SJSA1 (cell line): ENCODE data around the gene MASP1. TPM values are rescaled to one million over a fixed set of nuclear protein-coding genes. Genes with fewer than 3 reads are reported as not detected.
A peak's percentile ranks its signal among the peaks of the same experiment; 100 is the strongest.
"Not testable (repeated sequence)": the region's sequence is repeated elsewhere in the genome, so short reads cannot be mapped to it uniquely, and the experiment has no call there.

ENCODE experiments used
- DNase-seq, 2 experiments: peaks; one replicate each; pipeline ENCODE4 v3.0.0-alpha.2; 2015 to 2020; ENCODE audit warnings: low spot score in 2 of 2, low read depth in 1 of 2
- H3K27ac ChIP-seq: fragments of 250-450 bp; sonication (Bioruptor Pico); 2 replicates; pipeline ENCODE4 v1.5.1; 2020; ENCODE audit warnings: mild to moderate bottlenecking, moderate library complexity
- H3K27me3 ChIP-seq: fragments of 250-450 bp; sonication (Bioruptor Pico); replicated peaks from 2 replicates; pipeline ENCODE4 v1.5.1; 2020; ENCODE audit warnings: mild to moderate bottlenecking, moderate library complexity
- H3K36me3 ChIP-seq: fragments of 250-450 bp; sonication (Bioruptor Pico); 2 replicates; pipeline ENCODE4 v1.5.1; 2020; ENCODE audit warnings: mild to moderate bottlenecking
- H3K4me1 ChIP-seq: fragments of 250-450 bp; sonication (Bioruptor Pico); replicated peaks from 2 replicates; pipeline ENCODE4 v1.6.1; 2021; ENCODE audit warnings: mild to moderate bottlenecking
- H3K4me3 ChIP-seq: fragments of 250-450 bp; sonication (Bioruptor Pico); 2 replicates; pipeline ENCODE4 v1.5.1; 2020; ENCODE audit warnings: mild to moderate bottlenecking
- H3K9me3 ChIP-seq: fragments of 250-450 bp; sonication (Bioruptor Pico); replicated peaks from 2 replicates; pipeline ENCODE4 v1.5.1; 2020; ENCODE audit warnings: mild to moderate bottlenecking
- total RNA-seq: library from RNA; depleted of rRNA; stranded (reverse); fragments of >200 nt; shearing (Covaris generic); gene quantifications from 2 replicates; pipeline ENCODE4 v1.2.3, GENCODE V29; 2014

Gene MASP1
- total RNA-seq, 1 experiment from 2014 or later, result 2.3 TPM

GRCh38 chr3:187212705-187213104, 78.8 kb downstream of the MASP1 start:
- DNase-seq, result peak; percentile 76 to 85
- Histone ChIP-seq H3K27ac (peak overlapping the region; percentile 83), H3K27me3 (no peaks in the 10 kb centered on the region), H3K4me1 (peaks cover 62% of the 10 kb centered on the region), H3K36me3 (no peaks in the 10 kb centered on the region), H3K4me3 (no peak overlapping the region), H3K9me3 (peaks cover under 1% of the 10 kb centered on the region; the same call in 1 of the 2 replicates)

DNA sequence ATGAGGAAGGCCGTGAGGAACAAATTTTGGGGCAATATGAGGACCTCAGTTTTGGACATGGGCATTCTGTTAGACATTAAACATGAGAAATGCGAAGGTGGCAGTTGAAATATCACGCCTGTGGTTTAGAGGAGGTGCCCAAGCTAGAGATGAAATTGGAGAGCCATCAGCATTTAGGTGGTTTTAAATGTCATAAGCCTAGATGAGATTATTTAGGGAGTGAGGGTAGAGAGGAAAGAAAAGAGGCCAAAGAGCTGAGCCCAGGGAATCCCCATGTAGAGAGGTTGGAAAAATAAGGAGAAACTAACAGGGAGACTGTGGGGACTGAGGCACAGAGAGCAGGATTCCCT, 79.4 kb downstream of the MASP1 start:
- H3K36me3 ChIP-seq, result no peaks in the 10 kb centered on the region
- H3K9me3 ChIP-seq, result peaks cover 6% of the 10 kb centered on the region; the same call in 1 of the 2 replicates
- no peak overlapping the region for H3K4me3 ChIP-seq
- peak overlapping the region; percentile 83 for H3K27ac ChIP-seq
- no peaks in the 10 kb centered on the region for H3K27me3 ChIP-seq
- H3K4me1 ChIP-seq, result peaks cover 63% of the 10 kb centered on the region
- DNase-seq, result no peak

DNA sequence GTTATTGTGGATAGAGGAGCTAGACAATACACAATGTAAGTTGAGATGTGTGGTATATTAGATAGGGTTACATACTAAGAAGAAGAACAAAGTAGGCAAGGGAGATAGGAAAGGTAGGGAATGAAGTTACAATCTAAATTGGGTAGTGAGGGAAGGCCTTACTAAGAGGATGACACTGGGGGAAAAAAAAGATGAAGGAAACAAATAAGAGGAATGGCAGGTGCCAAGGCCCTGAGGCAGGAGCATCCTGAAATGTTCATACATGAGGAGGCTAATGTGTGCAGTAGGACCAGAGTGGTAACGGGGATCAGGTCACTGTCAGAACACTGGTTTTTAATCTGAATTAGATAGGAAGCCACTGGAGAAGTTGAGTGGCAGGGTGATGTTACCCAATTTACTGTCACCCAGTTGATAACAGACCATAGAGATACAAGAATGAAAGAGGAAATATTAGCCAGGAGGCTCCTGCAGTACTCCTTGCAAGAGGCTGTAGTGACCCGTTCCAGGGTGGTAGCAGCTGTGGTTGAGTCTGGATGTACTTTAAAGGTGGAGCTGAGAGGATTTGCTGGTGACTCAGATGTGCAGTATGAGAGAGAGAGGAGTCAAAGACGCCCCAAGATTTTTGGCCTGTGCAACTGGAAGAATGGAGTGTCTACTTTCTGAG, 79.9 kb downstream of the MASP1 start:
- H3K4me1 ChIP-seq, result peaks cover 63% of the 10 kb centered on the region

DNA sequence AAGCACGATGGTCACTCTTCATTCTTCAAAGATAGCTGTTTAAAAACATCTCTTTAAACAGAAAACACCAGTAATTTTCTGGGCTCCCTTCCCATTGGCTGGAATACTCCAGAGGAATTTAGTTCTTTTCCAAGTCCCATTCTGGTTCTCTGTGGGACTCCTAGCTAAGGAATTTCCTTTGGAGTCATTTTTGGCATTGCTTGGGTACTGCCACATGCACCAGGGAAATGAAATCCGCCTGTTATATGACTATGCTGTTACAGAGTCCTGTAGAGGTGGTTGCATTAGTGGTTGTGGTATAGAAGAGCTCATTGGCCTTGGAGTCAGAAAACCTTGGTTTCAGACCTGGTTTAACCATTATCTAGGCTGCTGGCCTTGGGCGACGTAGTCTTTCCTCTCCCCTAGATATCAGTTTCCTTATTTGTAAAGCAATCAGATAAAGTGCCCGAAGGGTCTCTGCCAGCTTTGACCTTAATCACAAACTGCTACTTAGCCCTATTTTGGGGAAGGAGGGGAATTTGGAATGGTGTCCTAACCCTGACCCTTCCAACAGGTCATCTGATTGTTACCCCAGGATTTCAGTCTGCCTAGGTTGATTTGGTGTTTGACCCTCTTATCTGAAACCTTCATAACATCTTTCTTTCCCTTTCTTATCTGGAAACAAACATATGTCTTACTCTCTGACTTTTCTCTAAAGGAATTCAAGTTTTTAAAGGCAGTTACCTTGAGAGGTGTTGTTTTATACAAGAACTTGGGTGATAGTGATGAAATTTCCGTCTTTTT, 80.8 kb downstream of the MASP1 start:
- H3K27me3 ChIP-seq, result no peaks in the 10 kb centered on the region
- H3K36me3 ChIP-seq, result no peaks in the 10 kb centered on the region
- H3K27ac ChIP-seq, result peak overlapping the region; percentile 83
- peak in 1 of 2 experiments; percentile 74 for DNase-seq
- H3K4me1 ChIP-seq, result peaks cover 63% of the 10 kb centered on the region
- H3K9me3 ChIP-seq, result peaks cover 11% of the 10 kb centered on the region; the same call in 1 of the 2 replicates
- no peak overlapping the region for H3K4me3 ChIP-seq

More for the DNA sequence above, 79.9 kb downstream of the MASP1 start:
- Histone ChIP-seq H3K9me3 (peaks cover 11% of the 10 kb centered on the region; the same call in 1 of the 2 replicates), H3K4me3 (no peak overlapping the region), H3K27me3 (no peaks in the 10 kb centered on the region), H3K36me3 (no peaks in the 10 kb centered on the region), H3K27ac (peak overlapping the region; percentile 83)
- DNase-seq, result peak in 1 of 2 experiments; percentile 57

GRCh38 chr3:187210091-187210490, 81.4 kb downstream of the MASP1 start:
- Histone ChIP-seq H3K36me3 (no peaks in the 10 kb centered on the region), H3K9me3 (peaks cover 11% of the 10 kb centered on the region; the same call in 1 of the 2 replicates), H3K27me3 (no peaks in the 10 kb centered on the region), H3K4me1 (peaks cover 63% of the 10 kb centered on the region), H3K27ac (peak overlapping the region; percentile 54), H3K4me3 (no peak overlapping the region)
- no peak for DNase-seq

- Histone ChIP-seq H3K4me3 (no peak overlapping the region), H3K36me3 (no peaks in the 10 kb centered on the region), H3K9me3 (peaks cover 11% of the 10 kb centered on the region; the same call in 1 of the 2 replicates), H3K27me3 (no peaks in the 10 kb centered on the region), H3K27ac (peak overlapping the region; percentile 54), H3K4me1 (peaks cover 63% of the 10 kb centered on the region)
- no peak for DNase-seq
Measured at GRCh38 chr3:187209491-187209890, 82.0 kb downstream of the MASP1 start.

DNA sequence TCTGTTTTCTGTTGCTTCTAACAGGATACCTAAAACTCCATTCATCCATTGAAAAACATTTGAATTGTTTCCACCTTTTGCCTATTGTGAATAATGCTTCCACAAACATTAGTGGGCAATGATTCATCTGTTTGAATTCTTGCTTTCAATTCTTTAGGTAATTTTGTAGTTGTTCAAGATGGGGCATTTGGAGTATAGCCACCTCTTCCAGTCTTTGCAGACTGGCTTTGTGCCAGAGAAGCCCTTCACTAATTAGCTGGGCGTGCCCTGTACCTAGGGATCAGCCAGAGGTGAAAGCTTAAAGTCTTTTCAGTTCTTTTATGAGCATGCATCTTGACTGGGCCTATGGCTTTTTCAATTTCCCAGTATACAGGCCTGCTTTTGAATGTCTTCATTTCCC, 83.4 kb downstream of the MASP1 start:
- peak; percentile 58 to 71 for DNase-seq
- peaks cover 53% of the 10 kb centered on the region for H3K4me1 ChIP-seq
- H3K36me3 ChIP-seq, result no peaks in the 10 kb centered on the region
- H3K27ac ChIP-seq, result no peak overlapping the region
- H3K27me3 ChIP-seq, result no peaks in the 10 kb centered on the region
- no peak overlapping the region for H3K4me3 ChIP-seq
- H3K9me3 ChIP-seq, result peaks cover 11% of the 10 kb centered on the region; the same call in 1 of the 2 replicates

GRCh38 chr3:187207624-187208023, 83.9 kb downstream of the MASP1 start:
- H3K27ac ChIP-seq, result no peak overlapping the region
- no peak for DNase-seq
- H3K27me3 ChIP-seq, result no peaks in the 10 kb centered on the region
- H3K4me3 ChIP-seq, result no peak overlapping the region
- peaks cover 11% of the 10 kb centered on the region; the same call in 1 of the 2 replicates for H3K9me3 ChIP-seq
- peaks cover 48% of the 10 kb centered on the region for H3K4me1 ChIP-seq
- no peaks in the 10 kb centered on the region for H3K36me3 ChIP-seq

DNA sequence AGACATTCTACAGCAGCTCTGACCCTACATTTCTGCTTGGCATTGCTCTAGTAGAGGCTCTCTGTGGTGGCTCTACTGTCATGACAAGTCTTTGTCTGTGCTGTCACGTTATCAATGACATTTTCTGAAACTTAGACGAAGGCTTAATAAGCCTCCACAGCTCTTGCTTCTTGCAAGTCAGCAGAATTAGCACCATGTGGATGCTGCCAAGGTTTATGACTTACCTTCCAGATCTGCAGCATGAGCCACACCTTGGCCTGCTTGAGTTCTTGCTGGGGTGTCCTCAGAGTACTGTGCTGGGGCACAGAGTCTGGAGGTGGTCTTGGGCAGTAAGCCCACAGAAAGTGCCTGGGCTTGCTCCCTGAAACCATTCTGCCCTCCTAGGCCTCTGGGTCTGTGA, 84.5 kb downstream of the MASP1 start:
- Histone ChIP-seq H3K27ac (no peak overlapping the region), H3K4me3 (no peak overlapping the region), H3K27me3 (no peaks in the 10 kb centered on the region), H3K9me3 (peaks cover 11% of the 10 kb centered on the region; the same call in 1 of the 2 replicates), H3K4me1 (peaks cover 43% of the 10 kb centered on the region), H3K36me3 (no peaks in the 10 kb centered on the region)
- DNase-seq, result no peak

DNA sequence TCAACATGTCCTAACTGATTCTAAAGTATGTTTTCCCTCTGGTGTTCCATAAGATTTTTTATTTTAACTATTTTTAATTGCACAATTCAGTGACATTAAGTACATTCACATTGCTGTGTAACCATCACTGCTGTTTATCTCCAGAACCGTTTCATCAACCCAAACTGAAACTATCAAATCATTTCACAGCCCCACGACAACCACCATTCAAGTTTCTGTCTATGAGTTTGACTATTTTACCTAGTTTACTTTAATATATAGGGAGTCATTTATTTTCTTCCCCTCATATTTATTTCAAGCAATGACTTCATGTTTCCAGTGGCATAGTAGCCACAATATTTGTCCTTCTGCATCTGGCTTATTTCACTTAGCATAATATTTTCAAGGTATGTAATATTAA, 85.9 kb downstream of the MASP1 start:
- Histone ChIP-seq H3K27ac (no peak overlapping the region), H3K9me3 (peaks cover 11% of the 10 kb centered on the region; the same call in 1 of the 2 replicates), H3K36me3 (no peaks in the 10 kb centered on the region), H3K27me3 (no peaks in the 10 kb centered on the region), H3K4me3 (no peak overlapping the region), H3K4me1 (peaks cover 29% of the 10 kb centered on the region)
- DNase-seq, result no peak

GRCh38 chr3:187199463-187200050, 92.0 kb downstream of the MASP1 start:
- DNase-seq, H3K4me1 ChIP-seq: not testable (repeated sequence)

DNA sequence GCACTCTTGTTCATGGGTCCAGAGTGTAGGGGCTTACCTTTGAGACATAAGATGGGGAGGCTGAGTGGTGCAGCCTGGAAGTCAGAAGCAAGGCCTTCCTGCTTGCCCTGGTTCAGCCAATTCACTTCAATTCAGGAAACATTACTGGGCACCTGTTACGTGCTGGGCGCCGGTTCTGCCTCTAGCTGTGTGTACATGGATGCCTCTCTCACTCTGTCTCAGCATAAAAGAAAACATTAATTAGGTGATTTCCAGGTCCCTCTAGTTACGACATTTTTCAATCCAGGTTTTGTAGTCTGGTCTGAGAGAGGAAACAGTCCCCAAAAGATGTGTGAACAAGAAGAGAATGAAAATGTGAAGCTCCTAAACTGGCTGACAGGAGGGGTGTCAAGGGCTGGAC, 93.0 kb downstream of the MASP1 start:
- no peaks in the 10 kb centered on the region for H3K36me3 ChIP-seq
- no peak overlapping the region for H3K27ac ChIP-seq
- no peaks in the 10 kb centered on the region for H3K4me1 ChIP-seq
- H3K27me3 ChIP-seq, result no peaks in the 10 kb centered on the region
- H3K9me3 ChIP-seq, result no peaks in the 10 kb centered on the region
- no peak overlapping the region for H3K4me3 ChIP-seq
- no peak for DNase-seq

More at GRCh38 chr3:187199463-187200050, 92.0 kb downstream of the MASP1 start:
- H3K27ac ChIP-seq, H3K9me3 ChIP-seq, H3K4me3 ChIP-seq, H3K27me3 ChIP-seq, H3K36me3 ChIP-seq: not testable (repeated sequence)

DNA sequence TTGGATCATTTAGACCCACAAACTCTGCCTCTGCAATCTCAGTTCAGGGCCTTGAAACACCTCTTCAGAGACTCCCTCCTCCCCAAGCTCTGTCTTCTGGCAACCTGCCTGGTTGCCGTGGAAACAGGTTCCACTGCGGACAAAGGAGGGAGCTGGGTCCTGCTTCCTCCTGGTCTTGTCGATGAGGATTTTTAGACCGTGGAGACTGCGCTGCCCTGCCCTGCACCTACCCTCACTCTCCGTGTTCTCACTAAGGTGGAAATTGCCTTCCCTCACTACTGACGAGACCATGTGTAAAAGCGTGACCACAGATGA, 94.2 kb downstream of the MASP1 start, which contains the start of gene RTP1:
TSS of gene RTP1 (plus strand) at position 152 of the 315 bp plus-strand sequence. CDS start at position 182, 30 bp downstream.
- no peak for DNase-seq
- no peak within 1 kb of the TSS for H3K27ac ChIP-seq
- H3K36me3 ChIP-seq, result no peaks in the 10 kb centered on the region
- no peaks in the 10 kb centered on the region for H3K9me3 ChIP-seq
- no peak within 1 kb of the TSS for H3K4me3 ChIP-seq
- H3K4me1 ChIP-seq, result no peaks in the 10 kb centered on the region
- H3K27me3 ChIP-seq, result no peaks in the 10 kb centered on the region
